ENCODE results near the gene FGFR2.

FGFR2 gene

DNA sequence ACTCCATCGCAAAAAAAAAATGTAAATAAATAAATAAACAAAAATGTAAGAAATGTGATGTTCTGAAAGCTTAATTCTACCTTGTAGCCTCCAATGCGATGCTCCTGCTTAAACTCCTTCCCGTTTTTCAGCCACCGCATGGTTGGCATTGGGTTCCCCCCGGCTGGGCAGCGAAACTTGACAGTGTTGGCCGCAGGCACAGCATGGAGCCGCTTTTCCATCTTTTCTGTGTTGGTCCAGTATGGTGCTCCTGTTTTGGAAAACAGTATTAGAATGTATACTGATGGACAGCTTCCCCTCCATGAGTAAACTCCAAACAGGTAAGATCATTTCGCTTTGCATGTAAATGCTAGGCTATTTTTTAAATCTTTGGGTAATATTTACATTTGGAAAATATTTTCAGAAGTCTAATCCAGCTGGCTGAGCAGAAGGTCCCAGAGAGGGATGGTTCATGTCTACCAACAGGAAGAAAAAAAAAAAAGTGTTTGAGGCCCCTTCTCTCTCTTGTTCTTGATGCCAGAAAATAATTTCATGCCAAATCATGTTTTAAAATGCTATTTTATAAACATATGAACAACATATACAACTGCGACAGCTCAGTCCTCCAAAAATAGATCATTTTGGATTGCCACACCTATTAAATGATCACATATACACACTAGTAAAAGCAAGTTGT lies 46.9 kb downstream of the FGFR2 start:
- DNase-seq: no peak

GRCh38 chr10:121544301-121544869 lies 53.9 kb downstream of the FGFR2 start:
- no peak for DNase-seq

DNA sequence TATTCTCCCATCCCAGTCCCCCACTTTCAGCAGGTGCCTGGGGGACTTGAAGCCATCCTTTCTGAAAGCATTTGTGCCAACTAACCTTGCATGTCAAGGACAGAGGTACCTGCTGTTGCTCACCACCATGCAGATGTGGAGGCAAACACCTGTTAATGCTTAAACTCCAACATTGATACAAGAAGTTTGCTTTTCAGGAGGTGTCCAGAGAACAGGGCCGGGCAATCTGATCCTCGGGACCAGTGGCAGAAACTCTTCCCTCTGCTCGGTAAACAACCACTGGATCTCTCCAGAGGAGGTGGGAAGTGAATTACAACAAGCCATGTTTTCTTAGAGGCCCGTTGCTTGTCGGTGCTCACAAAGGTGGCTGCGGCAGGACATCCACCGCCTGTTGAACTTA lies 54.7 kb downstream of the FGFR2 start:
- no peak for DNase-seq

DNA sequence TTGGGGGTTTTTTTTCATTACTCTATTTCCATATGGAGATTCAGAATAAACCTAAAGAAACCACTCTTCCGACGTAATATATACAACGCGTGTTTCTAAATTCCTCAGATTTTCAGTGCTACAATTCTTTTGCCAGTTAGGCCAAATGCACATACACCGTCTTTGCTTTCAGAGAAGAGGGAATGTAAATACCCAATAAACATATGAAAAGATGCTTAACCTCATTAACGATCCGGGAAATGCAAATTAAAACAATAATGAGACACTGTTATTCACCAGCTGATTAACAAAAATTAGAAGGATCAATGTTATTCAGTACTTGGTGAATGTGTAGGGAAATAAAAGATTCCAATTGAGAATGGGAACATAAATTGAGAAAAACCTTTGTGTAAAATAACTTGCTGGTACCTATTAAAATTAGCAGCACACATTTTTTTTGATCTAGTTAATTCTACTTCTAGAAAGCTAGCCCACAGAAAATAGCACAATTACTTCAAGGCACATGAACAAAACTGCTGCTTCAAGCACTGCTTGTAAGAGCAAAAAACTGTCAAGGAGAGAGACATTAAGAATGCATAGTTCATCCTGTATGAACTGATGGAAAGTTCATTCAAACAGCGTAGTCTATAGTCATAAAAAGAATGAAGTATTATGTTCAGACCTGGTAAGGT lies 56.7 kb downstream of the FGFR2 start:
- DNase-seq: no peak

DNA sequence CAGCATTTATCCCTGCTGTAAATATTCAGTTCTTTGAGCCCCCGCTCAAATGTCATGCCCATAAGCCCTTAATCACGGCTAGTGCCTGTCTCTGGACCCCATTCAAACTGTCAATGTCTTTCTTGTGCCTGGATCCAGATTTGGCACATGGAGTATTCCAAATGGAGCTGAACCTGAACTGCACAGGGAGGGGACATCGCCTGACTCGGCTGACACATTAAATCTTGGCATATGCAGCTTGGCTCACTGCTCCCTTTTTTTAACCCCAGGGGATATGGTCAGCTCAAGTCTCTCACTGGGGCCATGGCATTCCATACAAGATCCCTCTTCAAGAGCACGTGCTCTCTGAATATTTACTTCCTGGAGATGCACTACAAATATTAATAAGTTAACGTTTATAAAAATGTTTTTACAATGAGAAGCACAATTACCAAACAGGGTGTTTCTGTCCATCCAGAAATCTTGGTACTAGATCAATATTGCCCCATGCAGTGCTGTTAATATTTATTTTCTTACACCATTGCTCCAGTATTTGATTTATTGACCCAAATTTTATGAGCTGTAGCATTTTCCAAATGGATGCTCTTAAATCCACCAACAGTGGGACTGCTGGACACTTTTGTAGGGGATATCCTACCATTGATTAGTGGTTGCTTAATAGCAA lies 57.4 kb downstream of the FGFR2 start:
- DNase-seq: no peak

DNA sequence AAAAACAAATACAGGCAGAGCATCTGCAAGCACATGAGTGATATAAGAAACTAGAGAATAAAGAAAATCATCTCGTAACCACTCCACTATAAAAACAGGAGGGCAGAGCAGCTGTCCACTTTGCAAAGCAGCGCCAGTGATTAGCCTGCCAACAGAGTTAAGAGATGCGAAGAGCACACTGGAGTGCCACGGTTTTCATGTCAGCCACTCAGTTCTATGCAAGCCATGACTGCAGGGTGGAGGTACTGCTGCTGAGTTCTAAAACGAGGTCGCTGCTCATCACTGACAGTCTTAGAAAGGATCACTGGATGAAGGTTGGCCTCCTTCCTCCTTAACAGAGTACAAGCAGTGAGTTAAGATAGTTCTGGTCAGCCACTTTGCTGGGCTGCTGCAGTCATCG lies 58.5 kb downstream of the FGFR2 start:
- no peak for DNase-seq

GRCh38 chr10:121536310-121536913 lies 61.8 kb downstream of the FGFR2 start:
- DNase-seq: peak; percentile 66 to 92

GRCh38 chr10:121535381-121535780 lies 62.9 kb downstream of the FGFR2 start:
- DNase-seq: no peak

- DNase-seq: peak; percentile 70 to 71
These were observed 65.9 kb downstream of the FGFR2 start for GRCh38 chr10:121532292-121532864.

DNA sequence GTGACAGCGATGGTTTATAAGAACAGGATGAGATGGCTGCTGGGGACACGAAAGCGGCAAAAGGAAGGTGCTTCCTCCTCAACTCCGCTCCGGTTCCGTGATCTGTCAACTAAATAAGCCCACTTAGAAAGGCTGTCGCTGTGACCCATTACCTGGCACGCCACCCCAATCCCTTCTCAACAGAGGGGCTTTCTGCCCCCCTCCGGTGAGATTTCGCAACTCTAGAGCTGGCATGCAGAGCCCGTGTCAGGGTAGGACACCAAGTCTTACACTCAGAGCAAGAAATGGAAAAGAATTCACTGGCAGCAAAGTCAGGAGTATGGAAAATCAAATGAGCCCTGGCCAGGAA lies 66.4 kb downstream of the FGFR2 start:
- DNase-seq: no peak

DNA sequence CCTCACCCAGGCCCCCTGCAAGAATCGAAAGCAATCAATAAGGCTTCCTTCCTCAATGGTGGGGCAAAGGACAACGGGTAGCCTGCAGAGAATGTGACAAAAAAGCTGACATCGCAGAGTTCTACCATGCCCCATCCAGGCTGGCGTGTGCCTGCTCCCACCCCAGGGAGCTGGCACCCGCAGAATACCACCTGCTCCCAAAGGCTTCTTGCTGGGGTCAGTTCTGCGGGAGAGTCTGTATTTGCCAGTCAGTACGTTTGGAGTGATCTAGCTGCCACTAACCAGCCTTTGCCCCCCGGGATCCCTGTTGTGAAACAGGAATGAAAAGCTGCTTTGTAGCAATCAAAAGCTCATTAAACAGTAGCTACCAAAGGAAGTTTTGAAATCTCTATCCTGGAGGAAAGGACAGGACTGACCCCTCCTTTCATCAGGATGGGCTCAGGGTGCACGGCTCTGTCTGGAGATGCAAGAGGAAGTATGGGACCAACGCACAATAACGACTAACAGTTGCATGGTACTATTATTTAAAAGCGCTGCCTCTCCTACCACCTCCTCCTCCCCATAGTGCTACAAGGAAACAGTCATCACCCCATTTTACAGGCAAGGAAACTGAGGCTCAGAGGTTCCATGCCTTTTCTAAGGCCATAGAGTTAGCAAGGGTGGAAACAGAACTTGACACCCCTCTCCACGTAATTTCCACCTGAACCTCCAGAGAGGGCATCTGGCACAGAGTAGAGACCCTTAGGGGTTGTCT lies 67.0 kb downstream of the FGFR2 start:
- DNase-seq: peak in 1 of 2 donors; percentile 33

- no peak for DNase-seq
These were observed 67.7 kb downstream of the FGFR2 start for GRCh38 chr10:121530481-121531075.

DNA sequence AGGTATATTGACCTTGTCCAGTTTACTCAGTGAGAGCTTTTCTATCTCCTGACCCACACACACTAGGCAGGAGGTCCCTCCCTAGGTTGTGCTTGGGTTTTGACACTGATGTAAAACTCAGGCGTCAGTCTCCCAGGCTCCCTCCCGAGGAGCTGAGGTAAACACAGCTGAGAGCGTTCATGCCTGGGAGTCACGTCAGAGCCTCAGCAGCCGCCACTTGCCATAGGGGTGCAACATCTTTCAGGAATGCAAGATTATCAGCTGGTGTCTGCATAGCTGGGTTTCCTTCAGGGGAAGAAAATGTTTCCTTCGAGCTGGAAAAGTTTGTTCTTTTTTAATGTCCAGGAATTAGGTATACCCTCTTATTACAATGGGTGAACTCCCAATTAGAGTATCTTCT lies 70.6 kb downstream of the FGFR2 start:
- DNase-seq: no peak

- no peak for DNase-seq
These were observed 71.4 kb downstream of the FGFR2 start for GRCh38 chr10:121526801-121527221.

DNA sequence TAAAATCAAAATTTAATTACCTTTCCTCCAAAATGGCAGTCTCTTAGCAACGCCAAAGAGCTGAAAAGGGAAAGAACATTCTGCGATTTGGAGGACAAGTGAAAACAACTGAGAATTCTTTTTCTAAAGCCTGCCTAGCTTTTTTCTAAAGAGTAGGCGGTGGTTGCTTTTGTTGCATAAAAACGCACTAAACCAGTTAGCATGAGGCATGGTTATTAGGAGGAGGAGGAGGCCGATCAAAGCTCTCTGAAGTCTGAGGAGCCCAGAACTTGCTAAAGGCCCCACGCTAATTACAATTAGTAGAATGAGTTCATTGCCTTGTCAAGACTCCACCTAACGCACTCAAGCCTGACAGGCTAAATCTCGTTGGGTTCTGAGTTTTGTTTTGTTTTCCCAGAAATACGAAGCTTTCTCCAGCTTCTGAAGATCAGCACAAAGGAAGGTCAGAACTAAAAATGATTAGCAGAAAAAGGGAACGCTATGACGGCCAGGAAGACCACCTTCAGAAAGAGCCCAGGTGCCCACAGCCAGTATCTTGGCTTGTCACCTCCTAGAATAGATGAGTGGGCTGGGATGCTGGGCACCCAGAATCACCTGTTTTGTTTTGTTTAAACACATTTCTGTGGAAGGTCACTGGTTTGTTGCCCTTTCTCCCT lies 72.0 kb downstream of the FGFR2 start:
- peak in 1 of 2 donors; percentile 58 for DNase-seq

DNA sequence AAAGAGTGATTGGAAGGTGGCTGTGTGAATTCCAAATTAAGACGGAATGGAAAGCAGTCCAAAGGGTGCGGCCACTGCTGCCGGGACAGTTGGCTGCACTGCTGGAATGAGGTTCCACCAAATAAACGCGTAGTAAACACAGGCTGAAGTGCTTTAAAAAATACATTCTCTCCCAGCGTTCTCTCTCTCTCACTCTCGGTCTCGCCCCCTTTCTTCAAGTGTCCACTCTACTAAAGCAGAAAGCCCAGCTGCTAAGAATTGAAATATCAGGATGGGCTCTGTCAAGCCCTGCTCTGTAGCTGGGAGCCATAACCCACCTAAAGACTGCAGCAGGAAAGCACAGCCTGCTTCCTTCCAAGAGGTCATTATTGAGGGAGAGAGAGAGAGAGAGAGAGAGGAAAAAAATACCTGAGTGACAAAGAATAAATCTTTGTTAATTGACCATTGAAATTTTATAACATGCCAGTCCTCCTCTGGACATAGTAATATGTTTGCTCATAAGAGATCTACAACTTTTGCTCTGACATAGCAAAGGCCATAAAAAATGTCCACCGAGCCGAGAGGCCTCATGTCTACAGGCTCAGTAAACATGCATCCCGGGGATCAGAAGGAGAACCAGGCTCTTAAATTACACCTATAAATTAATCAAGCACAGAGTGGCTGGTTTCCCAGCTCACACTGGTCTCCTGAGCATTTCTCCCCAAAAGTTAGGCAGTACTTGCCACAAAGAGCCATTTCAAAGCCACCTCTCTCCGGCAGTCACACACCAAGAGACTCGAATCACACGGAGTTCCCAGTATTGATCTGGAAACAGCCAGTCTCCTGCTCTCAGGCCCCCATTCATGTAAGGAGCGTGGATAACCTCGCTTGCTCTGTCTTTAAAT lies 72.8 kb downstream of the FGFR2 start:
- peak in 1 of 2 donors; percentile 58 for DNase-seq

GRCh38 chr10:121524157-121524817 lies 74.0 kb downstream of the FGFR2 start:
- peak in 1 of 2 donors; percentile 37 for DNase-seq

GRCh38 chr10:121522831-121523230 lies 75.4 kb downstream of the FGFR2 start:
- DNase-seq: no peak

DNA sequence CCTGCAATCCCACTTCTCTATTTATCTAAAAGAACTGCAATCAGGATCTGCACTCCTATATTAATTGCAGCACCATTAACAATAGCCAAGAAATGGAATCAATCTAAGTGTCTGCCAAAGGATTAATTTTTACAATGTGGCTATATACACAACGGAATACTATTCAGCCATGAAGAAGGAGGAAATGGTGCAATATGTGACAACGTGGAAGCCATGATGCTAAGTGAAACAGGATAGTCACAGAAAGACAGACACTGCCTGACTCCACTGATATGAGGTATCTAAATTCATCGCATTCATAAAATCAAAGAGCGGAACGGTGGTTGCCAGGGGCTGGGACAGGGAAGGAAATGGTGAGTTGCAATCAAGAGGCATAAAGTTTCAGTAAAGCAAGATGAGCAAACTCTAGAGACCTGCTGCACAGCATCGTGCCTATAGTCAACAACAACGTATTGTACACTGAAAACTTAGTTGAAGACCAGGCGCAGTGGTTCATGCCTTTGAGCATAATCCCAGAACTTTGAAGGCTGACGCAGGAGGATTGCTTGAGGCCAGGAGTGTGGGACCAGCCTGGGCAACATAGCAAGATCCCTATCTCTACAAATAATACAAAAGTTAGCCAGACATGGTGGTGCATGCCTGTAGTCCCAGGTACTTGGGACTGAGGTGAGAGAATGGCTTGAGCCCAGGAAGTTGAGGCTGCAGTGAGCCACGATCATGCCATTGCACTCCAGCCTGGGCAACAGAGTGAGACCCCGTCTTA lies 76.3 kb downstream of the FGFR2 start:
- no peak for DNase-seq
